GM12873 (cell line): ENCODE results near the gene CCM2.

ENCODE experiments used
- TF ChIP-seq, protein P1 (sequence below): IDR thresholded peaks from 2 replicates; pipeline ENCODE4 v1.5.1; 2012; ENCODE audit warnings: low read depth, mild to moderate bottlenecking, moderate library complexity, low read length, control low read depth; ENCODE audit not compliant: insufficient read depth; ENCODE audit errors: missing control alignments

The CCM2 gene

DNA sequence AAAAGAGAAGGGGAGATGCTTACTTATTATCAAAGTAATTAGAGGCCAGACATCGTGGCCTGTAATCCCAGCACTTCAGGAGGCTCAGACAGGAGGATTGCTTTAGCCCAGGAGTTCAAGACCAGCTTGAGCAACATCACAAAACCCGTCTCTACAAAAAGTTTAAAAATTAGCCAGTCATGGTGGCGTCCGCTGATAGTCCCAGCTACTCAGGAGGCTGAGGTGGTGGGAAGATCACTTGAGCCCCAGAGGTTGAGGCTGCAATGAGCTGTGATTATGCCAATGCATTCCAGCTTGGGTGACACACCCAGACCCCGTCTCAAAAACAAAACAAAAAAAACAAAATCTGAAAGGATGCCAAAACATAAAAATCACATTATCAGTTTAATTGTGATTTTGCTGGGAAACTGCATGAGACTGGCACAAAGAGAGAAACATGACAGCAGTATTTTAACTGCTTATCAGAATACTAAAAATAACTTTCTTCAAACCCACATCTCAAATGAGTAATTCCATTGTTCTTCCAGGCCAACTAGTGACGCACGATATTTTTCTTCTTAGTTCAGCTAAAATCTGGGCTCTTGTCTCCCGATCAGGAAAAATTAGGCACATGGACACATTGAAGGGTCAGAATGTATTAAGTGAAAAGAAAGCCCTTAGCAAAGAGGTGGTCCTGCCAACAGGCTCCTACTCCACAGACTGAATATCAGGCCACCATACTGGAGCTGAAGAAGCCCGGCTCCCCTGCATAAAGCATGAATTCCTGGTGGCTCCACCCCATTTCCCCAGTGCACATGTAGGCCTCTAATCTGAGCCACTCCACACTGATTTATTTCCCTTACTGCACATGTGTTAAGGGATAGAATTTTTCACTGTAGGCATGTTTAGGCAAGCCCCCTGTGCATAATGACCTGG is 9.6 kb upstream of the CCM2 start:
- TF ChIP-seq, protein P1, sequence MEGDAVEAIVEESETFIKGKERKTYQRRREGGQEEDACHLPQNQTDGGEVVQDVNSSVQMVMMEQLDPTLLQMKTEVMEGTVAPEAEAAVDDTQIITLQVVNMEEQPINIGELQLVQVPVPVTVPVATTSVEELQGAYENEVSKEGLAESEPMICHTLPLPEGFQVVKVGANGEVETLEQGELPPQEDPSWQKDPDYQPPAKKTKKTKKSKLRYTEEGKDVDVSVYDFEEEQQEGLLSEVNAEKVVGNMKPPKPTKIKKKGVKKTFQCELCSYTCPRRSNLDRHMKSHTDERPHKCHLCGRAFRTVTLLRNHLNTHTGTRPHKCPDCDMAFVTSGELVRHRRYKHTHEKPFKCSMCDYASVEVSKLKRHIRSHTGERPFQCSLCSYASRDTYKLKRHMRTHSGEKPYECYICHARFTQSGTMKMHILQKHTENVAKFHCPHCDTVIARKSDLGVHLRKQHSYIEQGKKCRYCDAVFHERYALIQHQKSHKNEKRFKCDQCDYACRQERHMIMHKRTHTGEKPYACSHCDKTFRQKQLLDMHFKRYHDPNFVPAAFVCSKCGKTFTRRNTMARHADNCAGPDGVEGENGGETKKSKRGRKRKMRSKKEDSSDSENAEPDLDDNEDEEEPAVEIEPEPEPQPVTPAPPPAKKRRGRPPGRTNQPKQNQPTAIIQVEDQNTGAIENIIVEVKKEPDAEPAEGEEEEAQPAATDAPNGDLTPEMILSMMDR, result no peak

DNA sequence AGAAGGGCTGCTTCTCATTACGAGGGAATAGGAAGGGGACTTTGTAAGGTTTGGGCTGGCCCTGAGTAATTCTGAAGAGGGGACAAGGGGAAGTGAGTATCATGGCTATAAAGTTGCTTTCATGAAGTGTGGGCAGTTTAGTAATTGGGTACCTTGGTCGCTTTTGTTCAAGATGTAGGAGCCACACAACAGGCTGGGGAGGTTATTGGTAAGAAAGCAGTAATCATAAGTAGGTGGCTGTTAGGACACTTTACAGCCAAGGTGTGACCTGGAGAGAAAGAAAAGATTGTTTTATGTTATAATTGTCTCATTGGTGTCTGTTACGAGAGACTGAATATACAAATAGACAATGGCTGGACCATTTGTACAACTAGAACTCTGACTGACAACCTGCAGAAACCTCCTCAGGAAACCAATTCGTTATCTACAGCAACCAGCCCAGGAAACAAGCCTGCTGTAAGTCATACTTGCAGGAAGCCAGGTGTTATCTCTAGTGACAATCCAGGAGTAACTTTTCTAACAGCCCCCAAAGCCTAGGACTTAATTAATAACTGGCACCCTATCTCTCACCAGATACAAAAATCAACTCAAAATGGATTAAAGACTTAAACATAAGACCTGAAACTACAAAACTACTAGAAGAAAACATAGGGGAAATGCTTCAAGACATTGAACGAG is 5.0 kb upstream of the CCM2 start:
- TF ChIP-seq, protein P1, result no peak

DNA sequence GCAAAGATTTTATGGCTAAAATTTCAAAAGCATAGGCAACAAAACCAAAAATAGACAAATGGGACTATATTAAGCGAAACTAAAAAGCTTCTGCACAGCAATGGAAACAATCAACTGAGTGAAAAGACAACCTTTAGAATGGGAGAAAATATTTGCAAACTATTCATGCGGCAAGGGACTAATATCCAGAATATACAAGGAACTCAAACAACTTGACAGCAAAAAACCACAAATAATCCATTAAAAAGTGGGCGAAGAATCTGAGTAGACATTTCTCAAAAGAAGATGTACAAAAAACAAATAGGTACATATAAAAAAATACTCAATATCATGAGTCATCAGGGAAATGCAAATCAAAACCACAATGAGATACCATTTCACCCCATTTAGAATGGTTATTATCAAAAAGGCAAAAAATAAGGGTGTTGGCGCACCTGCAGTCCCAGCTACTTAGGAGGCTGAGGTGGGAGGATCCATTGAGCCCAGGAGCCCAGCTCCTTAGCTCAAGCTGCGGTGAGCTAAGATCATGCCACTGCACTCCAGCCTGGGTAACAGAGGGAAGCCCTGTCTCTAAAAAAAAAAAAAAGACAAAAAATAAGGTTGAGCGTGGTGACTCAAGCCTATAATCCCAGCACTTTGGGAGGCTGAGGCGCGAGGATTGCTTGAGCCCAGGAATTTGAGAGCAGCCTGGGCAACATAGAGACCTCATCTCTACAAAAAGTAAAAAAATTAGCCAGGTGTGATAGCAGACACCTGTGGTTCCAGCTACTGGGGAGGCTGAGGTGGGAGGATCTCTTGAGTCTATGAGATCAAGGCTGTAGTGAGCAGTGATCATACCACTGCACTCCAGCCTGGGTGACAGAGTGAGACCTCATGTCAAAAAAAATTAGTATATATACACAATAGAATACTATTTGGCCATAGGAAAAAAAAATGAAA is 4.2 kb upstream of the CCM2 start:
- TF ChIP-seq, protein P1, result no peak

DNA sequence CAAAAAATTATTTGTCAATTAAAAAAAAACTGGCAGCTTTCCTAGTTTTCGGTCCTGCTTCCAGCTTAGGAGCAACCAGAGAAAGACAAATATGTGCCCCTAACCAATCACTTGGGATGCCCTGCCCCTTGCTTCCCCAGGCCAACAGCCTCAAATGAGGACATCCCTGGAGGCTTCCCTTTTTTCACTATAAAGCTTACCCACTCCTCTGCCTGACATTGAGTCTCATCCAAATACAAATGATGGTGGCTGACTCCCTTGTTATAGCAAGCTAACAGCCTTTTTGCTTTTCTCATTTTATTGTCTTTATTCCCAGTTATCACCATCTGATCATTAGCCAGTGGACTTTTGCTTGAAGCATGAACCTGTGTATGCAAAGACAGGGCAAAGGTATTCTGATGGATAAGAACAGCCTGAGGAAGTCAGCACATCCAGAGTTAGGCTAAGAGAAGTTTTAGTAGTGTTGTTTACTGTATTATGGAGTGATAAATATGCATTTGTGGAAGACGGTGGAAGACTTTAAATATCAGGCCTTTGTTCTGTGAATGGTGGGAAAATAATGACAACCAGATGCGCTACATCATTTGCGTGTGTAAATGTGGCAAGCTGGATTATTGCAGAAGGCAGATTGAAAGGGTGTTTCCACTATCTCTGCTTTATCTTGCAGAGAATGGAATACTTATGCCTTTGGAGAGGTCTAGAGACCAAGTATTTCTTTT is 1.7 kb upstream of the CCM2 start:
- TF ChIP-seq, protein P1, result no peak

DNA sequence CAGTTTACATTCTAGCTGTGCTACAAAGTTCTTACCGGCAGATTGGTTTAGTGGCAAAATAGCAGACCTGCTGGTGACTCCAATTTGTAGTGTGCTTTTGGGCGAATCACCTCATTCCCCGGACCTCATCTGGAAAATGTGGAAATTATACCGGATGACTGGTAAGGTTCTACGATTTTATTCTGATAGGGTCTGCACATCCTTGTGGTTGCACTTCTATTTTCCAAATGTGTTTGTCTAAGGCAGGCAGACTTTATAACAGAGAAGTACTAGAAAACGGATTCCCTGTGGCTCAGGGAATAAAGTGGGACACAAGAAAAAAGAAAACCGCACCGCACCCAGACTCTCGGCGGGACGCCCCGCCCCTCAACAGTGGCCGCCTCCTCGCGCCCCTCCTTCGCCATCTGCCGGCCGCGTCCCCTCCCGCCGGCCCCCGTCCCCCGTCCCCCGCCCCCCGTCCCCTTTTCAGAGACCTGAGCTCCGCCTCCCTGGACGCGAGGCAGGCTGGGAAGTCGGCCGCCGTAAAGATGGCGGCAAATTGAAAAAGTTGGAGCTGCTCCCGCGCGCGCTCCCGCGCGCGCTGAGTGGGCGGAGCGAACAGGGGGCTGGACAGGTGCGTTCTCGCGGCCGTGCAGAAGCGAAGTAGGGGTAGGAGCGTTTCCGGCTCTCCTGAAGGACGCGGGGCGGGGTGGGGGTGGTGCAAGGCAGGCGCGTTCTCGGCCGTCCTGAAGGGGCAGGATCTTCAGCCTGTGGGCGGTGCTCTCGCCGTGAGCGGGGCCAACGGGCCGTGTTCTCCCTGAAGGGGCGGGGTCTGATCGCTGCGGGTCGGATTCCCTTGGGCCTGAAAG is 532 bp upstream of the CCM2 start:
- TF ChIP-seq, protein P1, result no peak

DNA sequence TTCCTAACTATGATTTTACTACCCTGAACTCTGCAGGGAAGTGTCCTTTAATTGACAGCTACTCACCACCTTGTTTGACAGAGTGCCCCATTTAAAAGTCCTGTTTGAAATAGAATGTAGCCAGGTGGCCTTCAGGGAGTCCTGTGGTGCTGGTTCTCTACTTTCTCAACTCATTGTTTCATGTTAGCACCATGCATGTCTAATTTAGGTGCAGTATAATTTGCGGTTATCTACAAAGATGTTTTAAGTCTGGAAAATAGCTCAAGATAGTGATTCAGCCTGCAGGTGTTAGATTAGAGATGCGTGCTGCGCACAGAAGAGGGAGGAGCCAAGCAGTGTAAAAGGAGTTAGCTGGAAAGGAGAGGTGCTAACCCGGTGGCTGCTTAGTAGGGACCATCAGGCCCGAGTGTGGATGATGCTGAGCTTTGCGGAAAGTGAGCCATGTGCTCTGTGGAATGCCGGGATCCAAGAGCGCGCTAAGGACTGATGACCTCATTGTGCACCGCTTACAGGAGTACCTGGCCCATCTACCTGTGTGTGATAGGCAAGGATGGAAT is 1.2 kb downstream of the CCM2 start:
- TF ChIP-seq, protein P1, result no peak
